T-helper 2 cell (primary cell): ENCODE measurements around the gene ARHGAP32.
A peak's percentile ranks its signal among the peaks of the same experiment; 100 is the strongest.

Experiments
- DNase-seq, 5 experiments: peaks; one replicate each; pipeline versions ENCODE4 v3.0.0 to v3.0.0-alpha.2; 2012 to 2022
- total RNA-seq, 2 donors: gene quantifications; one replicate each; lab custom pipeline; 2026; lab: John Stamatoyannopoulos, UW

The ARHGAP32 gene
- total RNA-seq: 3.4 to 12.1 reads per million in 2 donors

DNA sequence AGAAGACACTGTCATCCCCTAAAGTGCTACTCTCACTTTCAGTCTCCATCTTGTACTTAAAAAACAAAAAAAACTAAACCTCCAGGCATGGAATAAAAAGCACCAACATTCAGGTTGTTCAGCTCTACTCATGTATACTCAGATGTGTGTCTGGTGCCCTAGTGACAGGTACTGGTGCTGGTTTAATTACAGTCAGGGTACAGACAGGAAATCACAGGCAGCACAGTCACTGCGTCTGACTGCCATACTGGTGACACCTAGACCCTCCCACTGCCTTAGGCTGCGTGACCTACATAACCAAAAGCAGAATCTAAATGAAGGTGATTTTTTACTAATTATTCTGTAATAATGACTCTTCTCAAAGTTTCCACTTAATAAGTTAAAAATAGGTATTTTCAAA, at the start of gene ARHGAP32:
ARHGAP32 (minus strand) TSS at position 176 of the 400 bp plus-strand sequence; CDS start at position 49, 127 bp downstream.
- peak in 2 of 5 experiments; percentile 2 to 52 for DNase-seq

DNA sequence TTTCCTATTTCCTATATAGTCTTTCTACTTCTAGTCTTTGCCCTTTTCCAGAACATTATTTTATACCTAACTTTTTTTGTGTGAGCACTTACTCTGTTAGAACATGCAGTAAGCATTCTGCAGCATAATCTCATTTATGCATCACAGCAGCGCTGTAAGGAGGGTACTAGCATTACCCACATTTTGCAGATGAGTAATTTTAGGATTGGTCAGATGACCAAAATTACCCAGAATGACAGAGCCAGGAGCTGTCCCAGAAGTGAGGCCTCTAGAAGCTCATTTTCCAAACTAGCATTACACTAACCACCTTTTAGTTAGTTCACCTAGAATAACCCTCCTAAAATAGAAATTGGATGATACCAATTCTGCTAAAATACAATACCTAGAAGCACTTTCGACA, 47.1 kb upstream of the ARHGAP32 start:
- DNase-seq: peak in 1 of 5 experiments; percentile 63

DNA sequence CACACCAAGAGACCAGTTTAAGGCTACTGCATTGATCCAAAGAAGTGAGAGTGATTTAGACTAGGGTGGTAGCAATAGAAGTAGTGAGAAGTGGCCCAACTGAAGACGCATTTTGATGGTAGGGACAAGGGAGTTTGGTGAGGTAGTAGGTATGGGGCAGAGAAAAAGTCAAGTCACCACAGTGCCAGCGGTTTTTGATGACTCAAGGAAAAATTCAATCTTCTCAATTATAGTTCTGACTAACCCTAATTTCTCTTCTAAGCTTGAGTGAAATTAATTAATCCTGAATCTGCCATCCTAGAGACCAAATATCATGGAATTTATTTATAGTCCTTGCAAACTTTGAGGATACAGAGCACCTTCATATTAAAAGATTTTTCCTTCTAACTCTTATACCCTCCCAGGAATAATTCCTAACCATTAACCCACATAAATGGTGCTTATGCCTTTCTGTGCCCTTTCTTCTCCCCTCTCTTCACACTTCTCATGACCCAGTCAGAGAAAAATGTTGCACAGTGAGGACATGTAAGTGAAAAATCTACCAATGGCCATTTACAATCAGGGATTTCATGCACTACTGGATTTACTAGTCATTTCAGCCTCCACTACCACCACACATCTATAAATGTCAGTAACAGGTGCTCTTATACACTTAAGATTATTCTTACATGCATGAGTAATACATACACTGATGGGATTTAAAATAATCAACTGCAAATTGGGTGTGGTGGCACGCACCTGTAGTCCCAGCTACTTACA, 45.9 kb upstream of the ARHGAP32 start:
- no peak for DNase-seq

DNA sequence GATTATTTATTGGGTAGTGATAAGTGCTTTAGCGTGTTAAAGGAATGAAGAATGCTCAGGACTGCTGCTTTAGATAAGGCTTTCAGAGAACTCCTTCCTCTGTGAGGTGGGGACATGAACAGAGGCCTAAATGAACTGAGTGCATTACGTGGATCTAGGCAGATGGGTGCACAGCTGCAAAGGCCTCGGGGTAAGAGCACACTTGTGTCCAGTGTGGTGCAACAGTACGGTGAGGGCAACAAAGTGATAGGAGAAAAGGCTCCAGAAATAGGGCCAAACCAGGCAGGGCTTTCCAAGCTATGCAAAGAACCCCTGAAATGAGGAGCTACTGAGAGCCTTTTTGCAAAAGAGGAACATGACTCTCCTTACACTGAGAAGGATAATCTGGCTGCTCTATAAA, 45.3 kb upstream of the ARHGAP32 start:
- DNase-seq: no peak

- DNase-seq: no peak
These were observed 44.7 kb upstream of the ARHGAP32 start for GRCh38 chr11:129236850-129237249.

- no peak for DNase-seq
These were observed 42.9 kb upstream of the ARHGAP32 start for GRCh38 chr11:129234978-129235377.

GRCh38 chr11:129230006-129230405, 37.9 kb upstream of the ARHGAP32 start:
- no peak for DNase-seq

- no peak for DNase-seq
These were observed 34.2 kb upstream of the ARHGAP32 start for GRCh38 chr11:129226207-129226798.

DNA sequence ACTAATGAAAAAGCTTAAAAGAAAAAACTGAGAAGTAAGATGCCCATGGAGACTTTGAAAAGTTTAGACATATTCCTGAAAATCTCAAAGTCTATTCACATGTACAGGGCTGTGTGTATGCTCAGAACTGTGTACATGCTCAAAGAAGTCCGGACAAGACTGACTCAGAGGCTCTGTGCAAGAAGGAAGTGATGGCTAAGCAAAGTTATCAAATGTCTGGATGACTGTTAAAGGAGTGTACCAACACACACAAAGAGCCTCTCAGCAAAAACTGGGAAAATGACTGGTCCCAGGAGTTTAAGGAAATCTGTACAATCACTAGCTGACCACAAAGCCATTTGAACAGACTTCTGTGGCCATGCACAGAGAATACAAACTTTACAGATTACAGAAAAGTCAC, 33.1 kb upstream of the ARHGAP32 start:
- no peak for DNase-seq

DNA sequence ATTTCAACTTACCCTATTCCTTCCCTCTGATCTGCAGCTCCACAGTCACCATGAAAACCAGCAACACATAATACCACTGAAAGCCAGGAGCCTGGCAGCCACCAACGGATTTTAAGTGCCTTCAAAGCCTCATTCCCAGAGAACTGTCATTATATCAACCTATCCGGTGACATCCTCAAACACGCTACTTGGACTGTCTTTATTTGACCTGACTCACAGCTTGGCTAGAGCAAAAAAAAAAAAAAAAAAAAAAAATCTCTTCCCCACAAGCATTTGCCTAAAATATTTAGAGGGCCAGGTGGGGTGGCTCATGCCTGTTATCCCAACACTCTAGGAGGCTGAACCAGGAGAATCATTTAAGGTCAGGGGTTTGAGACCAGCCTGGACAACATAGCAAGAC, 32.4 kb upstream of the ARHGAP32 start:
- no peak for DNase-seq

- DNase-seq: no peak
These were observed 31.6 kb upstream of the ARHGAP32 start for GRCh38 chr11:129223701-129224149.

DNA sequence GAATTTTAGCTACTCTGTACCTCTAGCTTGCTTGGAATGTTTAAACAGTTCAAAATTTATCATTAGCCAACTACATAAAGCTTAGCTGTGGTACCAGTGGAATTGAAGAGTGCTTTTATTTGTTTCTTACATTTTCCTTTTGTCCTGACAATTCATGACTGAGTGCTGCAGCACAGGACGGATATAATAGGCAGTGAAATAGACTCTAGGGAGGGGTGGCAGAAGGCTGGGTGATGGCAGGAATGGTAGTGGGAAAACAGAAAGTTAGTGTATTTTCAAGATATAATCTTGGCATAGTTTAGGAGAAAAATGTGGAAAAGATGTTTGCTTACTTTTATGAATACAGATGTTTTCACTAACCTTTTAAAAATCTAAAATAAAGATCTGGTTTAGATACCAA, 31.1 kb upstream of the ARHGAP32 start:
- no peak for DNase-seq

DNA sequence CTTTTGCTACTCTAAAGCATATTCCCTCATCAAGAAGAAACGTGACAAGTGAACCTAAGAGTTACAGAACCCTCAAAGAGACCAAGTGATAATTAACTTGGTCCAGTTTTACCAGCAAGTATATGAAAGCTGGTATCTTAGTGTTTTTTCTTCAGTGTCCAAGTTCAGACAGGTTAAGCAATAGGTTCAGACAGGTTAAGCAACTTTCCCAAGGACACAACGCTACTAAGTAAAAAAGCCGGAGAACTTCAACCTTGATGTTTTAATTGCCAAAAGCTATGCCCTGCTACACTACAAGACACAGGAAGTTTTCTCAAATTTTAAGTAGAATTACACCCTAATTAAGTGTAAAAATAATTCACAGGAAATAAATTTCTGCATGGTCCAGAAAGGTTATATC, 30.0 kb upstream of the ARHGAP32 start:
- DNase-seq: no peak

- no peak for DNase-seq
These were observed 23.6 kb upstream of the ARHGAP32 start for GRCh38 chr11:129215506-129216245.

DNA sequence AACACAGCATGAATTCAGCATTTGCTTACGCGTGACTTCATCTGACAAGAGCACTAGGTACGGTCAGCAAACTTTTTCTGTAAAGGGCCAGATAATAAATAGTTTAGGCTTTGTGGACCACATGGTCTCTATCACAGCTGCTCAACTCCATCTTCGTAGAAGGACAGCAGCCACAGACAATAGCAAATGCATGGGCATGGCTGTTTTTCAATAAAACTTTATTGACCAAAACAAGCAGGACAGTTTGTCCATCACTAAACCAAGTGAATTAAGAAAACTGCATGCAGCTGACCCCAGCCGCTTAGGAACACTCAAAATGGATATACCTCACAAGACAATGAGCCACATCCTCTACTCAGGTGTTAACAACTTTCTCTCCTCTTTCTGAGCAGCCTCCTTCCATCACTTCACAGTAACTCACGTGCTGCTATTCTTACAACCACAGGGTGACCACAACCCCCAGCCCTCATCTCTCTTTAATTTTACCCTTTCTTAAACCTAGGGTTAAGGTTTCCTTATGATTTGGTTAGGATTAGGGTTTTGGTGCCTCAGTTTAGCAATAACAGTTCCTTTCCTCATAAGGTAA, 22.7 kb upstream of the ARHGAP32 start:
- DNase-seq: peak in 1 of 5 experiments; percentile 23

GRCh38 chr11:129213261-129213660, 21.1 kb upstream of the ARHGAP32 start:
- DNase-seq: no peak

DNA sequence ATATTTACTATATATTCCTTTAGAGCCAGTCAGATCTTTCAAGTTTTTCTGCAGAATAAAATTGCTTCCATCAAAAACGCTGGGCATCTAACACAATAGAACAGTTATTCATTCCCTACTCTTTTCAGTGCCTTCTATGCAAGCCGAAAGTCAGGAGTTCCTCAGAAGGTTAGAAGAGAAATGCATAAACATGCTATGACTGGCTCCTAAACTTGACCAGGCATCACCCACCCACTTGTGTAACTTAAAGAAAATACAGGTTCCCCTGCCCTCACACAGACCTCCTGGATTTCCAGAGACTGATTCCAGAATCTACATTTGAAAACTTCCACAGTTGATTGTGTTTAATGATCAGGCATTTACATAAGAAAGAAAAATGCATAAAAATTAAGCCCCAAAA, 19.3 kb upstream of the ARHGAP32 start:
- DNase-seq: no peak

DNA sequence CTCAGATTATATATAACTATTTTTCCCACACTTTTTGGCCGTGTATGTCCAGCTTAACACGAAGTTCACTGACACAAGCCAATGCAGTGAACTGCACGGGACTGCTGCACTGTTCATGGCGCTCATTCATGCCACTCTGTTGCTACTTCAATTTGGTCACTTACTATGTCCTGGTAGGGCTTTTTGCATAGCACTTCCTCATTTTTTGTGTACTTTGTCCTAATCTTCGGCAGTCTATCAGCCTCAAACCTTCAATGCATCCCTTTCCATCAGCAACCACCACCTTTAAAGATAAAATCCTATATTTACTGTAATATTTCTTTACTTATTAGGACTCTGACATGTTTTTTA, 18.7 kb upstream of the ARHGAP32 start:
- DNase-seq: no peak

DNA sequence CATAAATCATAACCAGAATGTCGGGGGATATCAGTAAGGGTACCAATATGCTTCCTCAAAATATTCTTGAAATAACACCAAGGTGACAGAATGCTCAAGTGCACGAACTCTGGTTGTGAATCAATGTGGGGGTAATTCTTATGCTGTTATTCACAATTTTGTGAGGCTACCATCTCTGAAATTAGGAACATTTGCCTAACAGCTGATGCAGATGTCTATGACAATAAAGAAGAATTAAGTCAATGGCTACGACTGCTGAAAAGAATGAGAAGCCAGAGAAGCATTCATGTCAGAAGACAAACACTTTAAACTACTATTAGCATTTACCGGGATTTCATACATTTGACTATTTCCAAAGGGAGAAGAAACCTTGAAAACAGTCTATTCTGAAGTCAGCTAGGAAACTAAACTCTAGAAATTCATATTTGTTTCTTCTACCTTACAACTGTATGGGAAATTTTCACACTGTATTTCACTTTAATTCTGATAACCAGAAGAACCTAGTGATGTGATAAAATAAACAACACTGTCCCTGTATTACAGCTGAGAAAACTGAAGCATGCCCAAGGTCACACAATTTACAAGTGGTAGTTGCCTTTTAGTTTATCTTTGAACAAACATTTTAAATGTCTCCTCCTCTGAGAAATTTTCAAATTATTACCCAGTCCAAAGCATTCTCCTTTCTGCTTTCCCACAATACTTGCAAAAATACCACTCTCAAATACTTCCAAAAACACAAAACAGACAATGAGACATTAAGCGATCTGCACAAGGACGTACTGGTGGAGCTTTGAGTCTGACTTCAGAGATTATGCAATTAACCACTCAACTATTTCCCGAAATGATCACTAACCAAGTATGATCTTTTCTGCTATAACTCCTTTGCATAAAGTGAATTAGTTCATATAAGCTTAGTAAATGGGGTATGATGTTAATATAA, 18.0 kb upstream of the ARHGAP32 start:
- DNase-seq: no peak

GRCh38 chr11:129208863-129209262, 16.7 kb upstream of the ARHGAP32 start:
- DNase-seq: no peak

GRCh38 chr11:129204150-129204838, 12.2 kb upstream of the ARHGAP32 start:
- DNase-seq: no peak

- no peak for DNase-seq
These were observed 10.5 kb upstream of the ARHGAP32 start for GRCh38 chr11:129202646-129203045.
